Fibroblast of skin of abdomen (primary cell): Measurements from ENCODE around the gene ZNF496.
"Not testable (repeated sequence)": the region's sequence is repeated elsewhere in the genome, so short reads cannot be mapped to it uniquely, and the experiment has no call there.

Source experiments
- DNase-seq: peaks from one replicate; pipeline ENCODE4 v3.0.0-alpha.2; 2013

ZNF496 gene

GRCh38 chr1:247358920-247359319, 27.3 kb upstream of the ZNF496 start:
- DNase-seq: no peak

GRCh38 chr1:247357781-247358211, 26.1 kb upstream of the ZNF496 start:
- no peak for DNase-seq

GRCh38 chr1:247357052-247357780, 25.5 kb upstream of the ZNF496 start:
- DNase-seq: peak; percentile 27

GRCh38 chr1:247355160-247355559, 23.5 kb upstream of the ZNF496 start:
- not testable (repeated sequence) for DNase-seq

- no peak for DNase-seq
Measured at GRCh38 chr1:247352175-247352574, 20.5 kb upstream of the ZNF496 start.

- no peak for DNase-seq
Measured at GRCh38 chr1:247350587-247350986, 18.9 kb upstream of the ZNF496 start.

- DNase-seq: no peak
Measured at GRCh38 chr1:247347477-247348222, 16.0 kb upstream of the ZNF496 start.

- DNase-seq: no peak
Measured at GRCh38 chr1:247345881-247346280, 14.2 kb upstream of the ZNF496 start.

GRCh38 chr1:247343801-247344200, 12.1 kb upstream of the ZNF496 start:
- no peak for DNase-seq

- DNase-seq: peak; percentile 58
Measured at GRCh38 chr1:247338723-247339275, 7.1 kb upstream of the ZNF496 start.

GRCh38 chr1:247337961-247338360, 6.3 kb upstream of the ZNF496 start:
- no peak for DNase-seq

GRCh38 chr1:247337250-247337746, 5.6 kb upstream of the ZNF496 start:
- peak; percentile 52 for DNase-seq

- DNase-seq: no peak
Measured at GRCh38 chr1:247336390-247336789, 4.7 kb upstream of the ZNF496 start.

GRCh38 chr1:247335882-247336281, 4.2 kb upstream of the ZNF496 start:
- peak; percentile 33 for DNase-seq

GRCh38 chr1:247334378-247335133, 2.9 kb upstream of the ZNF496 start:
- DNase-seq: no peak

- no peak for DNase-seq
Measured at GRCh38 chr1:247332623-247333361, 1.1 kb upstream of the ZNF496 start.

- peak; percentile 57 for DNase-seq
Measured at GRCh38 chr1:247332215-247332622, 552 bp upstream of the ZNF496 start.

GRCh38 chr1:247331172-247331524, 519 bp downstream of the ZNF496 start:
- DNase-seq: peak; percentile 71

GRCh38 chr1:247330548-247331171, 1.0 kb downstream of the ZNF496 start:
- no peak for DNase-seq

- DNase-seq: no peak
Measured at GRCh38 chr1:247329097-247329617, 2.5 kb downstream of the ZNF496 start.

- no peak for DNase-seq
Measured at GRCh38 chr1:247328311-247328710, 3.4 kb downstream of the ZNF496 start.
